GM12878 (cell line): ENCODE results near the gene DCUN1D3.

Source experiments
- ATF3 ChIP-seq: IDR thresholded peaks from 2 replicates; pipeline ENCODE4 v1.6.1; 2011; ENCODE audit warnings: low read depth, mild to moderate bottlenecking, low read length, moderate library complexity, borderline replicate concordance; ENCODE audit errors: extremely low read depth
- BHLHE40 ChIP-seq, 2 experiments: fragments of 450-650 bp in 1 of 2; IDR thresholded peaks; 2 replicates each; pipeline ENCODE4 v1.6.1; 2011 to 2017; ENCODE audit warnings: low read depth in 2 of 2, borderline replicate concordance in 1 of 2, improper control_type of control experiment in 1 of 2, low read length in 1 of 2, mild to moderate bottlenecking in 1 of 2
- CHD4 ChIP-seq: fragments of 200-600 bp; sonication (generic); IDR thresholded peaks from 2 replicates; pipeline ENCODE4 v1.6.1; 2016; ENCODE audit warnings: mild to moderate bottlenecking
- CTCF ChIP-seq, 3 experiments: IDR thresholded peaks in 2 of 3; conservative IDR thresholded peaks in 1 of 3; 2 replicates each; pipeline ENCODE4 v1.5.1; 2011; ENCODE audit warnings: low read depth in 3 of 3, low read length in 3 of 3, mild to moderate bottlenecking in 3 of 3, control low read depth in 2 of 3, moderate library complexity in 2 of 3, inconsistent platforms in 1 of 3, mixed read lengths in 1 of 3; ENCODE audit not compliant: control insufficient read depth in 2 of 3, insufficient read depth in 1 of 3; ENCODE audit errors: extremely low read depth in 1 of 3
- ELK1 ChIP-seq: IDR thresholded peaks from 2 replicates; pipeline ENCODE4 v1.6.1; 2012; ENCODE audit warnings: low read depth, low read length, improper control_type of control experiment
- ETV6 ChIP-seq, 2 experiments: fragments of 450-650 bp in 1 of 2; IDR thresholded peaks in 1 of 2; conservative IDR thresholded peaks in 1 of 2; 2 replicates each; pipeline ENCODE4 v1.6.1; 2014; ENCODE audit warnings: antibody characterized with exemption in 1 of 2, borderline replicate concordance in 1 of 2, low read depth in 1 of 2, mild to moderate bottlenecking in 1 of 2, moderate library complexity in 1 of 2
- LARP7 ChIP-seq: fragments of 450-650 bp; IDR thresholded peaks from 2 replicates; pipeline ENCODE4 v1.6.1; 2017; ENCODE audit warnings: mild to moderate bottlenecking
- NFYB ChIP-seq: IDR thresholded peaks from 2 replicates; pipeline ENCODE4 v1.6.1; 2011; ENCODE audit warnings: low read depth, mild to moderate bottlenecking, low read length, improper control_type of control experiment, moderate library complexity; ENCODE audit not compliant: insufficient read depth
- PRDM15 ChIP-seq: fragments of 450-650 bp; formaldehyde crosslinking; IDR thresholded peaks from 2 replicates; pipeline ENCODE4 v1.4.0; 2020; ENCODE audit warnings: mild to moderate bottlenecking, moderate library complexity
- USF1 ChIP-seq: IDR thresholded peaks from 2 replicates; pipeline ENCODE4 v1.6.1; 2011; ENCODE audit warnings: borderline replicate concordance, low read depth, mild to moderate bottlenecking, moderate library complexity, mixed read lengths, low read length; ENCODE audit not compliant: insufficient read depth; ENCODE audit errors: extremely low read length
- USF2 ChIP-seq: IDR thresholded peaks from 2 replicates; pipeline ENCODE4 v1.6.1; 2011; ENCODE audit warnings: low read depth, low read length, improper control_type of control experiment, borderline replicate concordance

GRCh38 chr16:20873331-20873730 lies 26.8 kb downstream of the DCUN1D3 start:
- TF ChIP-seq CTCF (IDR thresholded peaks at IDR 0.05 in 2 of 3, conservative IDR thresholded peaks at IDR 0.05 in 1 of 3; ENCODE audit: control insufficient read depth in 2 of 3, extremely low read depth in 1 of 3, insufficient read depth in 1 of 3, low read depth in 3 of 3, low read length in 3 of 3) (no peak), LARP7 (no peak), BHLHE40 (IDR thresholded peaks at IDR 0.05; ENCODE audit: borderline replicate concordance in 1 of 2, low read depth in 2 of 2, low read length in 1 of 2) (no peak), USF2 (no peak), USF1 (no peak), NFYB (no peak), PRDM15 (CRISPR knock-in tag) (no peak), ATF3 (no peak), CHD4 (no peak), ELK1 (no peak), ETV6 (conservative IDR thresholded peaks at IDR 0.05 in 1 of 2, IDR thresholded peaks at IDR 0.05 in 1 of 2; ENCODE audit: borderline replicate concordance in 1 of 2, low read depth in 1 of 2) (no peak)
